Pons (tissue), 1 donor: ENCODE data around the gene MLYCD.

Experiments used
- DNase-seq: peaks from one replicate; pipeline ENCODE4 v3.0.0-alpha.2; 2016; ENCODE audit warnings: low spot score

MLYCD gene

GRCh38 chr16:83898463-83899271 lies at the start of gene MLYCD:
MLYCD (plus strand) TSS chr16:83899115; CDS start chr16:83899145, 30 bp downstream.
- peak; percentile 83 for DNase-seq

DNA sequence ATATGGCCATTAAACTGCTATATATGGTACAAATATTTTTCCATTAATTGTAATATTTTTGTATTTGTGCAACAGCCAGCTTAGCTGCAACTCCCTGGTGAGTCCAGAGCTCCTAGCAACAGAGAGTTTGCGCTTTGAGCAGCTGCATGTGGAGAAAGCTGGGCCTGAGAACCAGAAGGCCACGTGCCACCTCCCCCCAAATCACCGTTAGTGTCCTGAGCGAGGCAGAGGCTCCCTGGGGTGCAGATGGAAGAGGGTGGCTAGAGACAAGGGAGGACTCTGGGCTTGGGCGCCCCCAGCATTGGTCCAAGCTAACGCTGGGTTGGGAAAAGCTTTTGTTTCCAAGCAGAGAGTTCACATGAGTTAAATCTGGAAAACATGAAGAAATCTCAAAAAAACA lies 49.5 kb upstream of the MLYCD start:
- no peak for DNase-seq

GRCh38 chr16:83850947-83851346 lies 48.0 kb upstream of the MLYCD start:
- no peak for DNase-seq

- DNase-seq: no peak
Observed at GRCh38 chr16:83851473-83851872, 47.4 kb upstream of the MLYCD start.

GRCh38 chr16:83852774-83853173 lies 46.1 kb upstream of the MLYCD start:
- no peak for DNase-seq

DNA sequence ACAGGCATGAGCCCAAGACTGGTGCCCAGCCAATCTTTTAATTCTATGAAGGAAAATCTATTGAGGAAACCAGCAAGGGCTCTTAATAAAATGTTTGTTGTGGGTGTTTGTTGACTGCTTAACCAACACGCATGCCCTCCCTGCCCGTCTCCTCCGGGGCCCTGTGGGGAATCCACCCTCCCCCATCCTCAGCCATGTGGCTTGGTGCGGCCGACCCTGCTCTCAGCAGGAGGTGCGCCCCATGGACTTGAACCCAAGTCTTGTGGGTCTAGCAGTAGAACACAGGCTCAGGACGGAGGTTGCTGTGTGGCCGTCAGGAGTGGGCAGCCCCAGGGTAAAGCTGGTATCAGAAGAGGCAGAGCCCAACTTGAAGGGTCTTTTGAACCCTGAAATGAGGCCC lies 45.1 kb upstream of the MLYCD start:
- no peak for DNase-seq

DNA sequence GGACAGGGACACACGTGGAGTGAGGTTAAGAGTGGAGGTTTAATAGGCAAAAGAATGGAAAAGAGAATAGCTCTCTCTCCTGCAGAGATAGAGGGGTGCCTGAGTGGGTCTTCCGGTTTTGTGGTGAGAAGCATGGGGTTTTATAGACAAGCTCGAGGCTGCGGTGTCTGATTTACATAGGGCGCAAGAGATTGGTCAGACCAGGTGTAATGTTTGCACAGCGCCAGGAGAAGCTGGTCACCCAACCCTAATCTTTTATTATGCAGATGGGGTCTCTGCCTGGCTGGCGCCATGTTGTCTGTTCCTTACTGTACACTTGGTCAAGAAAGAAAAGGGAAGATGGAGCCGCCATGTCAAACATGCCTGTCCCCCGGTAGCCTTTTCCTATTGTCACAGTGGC lies 44.5 kb upstream of the MLYCD start:
- no peak for DNase-seq

DNA sequence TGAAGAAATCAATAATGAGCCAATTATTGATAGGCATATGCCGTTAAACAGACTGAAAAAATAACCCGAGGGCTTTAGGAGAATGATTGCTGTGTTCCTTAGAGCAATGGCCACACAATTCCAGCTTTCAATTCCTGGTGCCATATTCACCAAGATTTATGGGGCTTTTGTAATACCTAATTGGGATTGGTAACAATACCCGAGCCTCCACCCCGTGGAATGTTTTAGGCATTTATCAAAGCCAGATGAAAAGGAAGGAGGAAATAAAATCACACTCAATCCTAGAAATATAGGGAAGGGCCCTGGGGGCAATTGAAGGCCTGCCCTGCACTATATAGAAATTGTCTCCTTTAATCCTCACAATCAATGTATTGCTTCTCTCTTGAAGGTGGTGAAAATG lies 42.1 kb upstream of the MLYCD start:
- DNase-seq: no peak

GRCh38 chr16:83859265-83859664 lies 39.6 kb upstream of the MLYCD start:
- DNase-seq: no peak

DNA sequence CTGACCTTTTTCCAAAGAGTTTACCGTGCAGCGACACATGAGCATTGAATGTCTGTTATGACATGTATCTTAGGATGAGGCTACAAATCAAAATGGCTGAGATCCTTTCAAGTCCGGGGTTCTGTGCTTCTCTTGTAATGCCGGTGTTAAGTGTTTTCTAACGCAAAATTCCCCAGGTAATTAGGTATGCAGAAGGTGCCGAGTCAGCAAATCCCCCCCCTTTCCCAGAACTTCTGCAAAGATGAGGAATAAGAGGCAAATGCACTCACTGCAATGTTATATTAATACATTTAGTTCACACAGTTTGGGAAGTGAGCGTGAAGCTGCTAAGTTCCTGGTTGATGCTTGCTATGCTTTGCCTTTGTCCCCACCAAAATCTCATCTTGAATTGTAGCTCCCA lies 36.3 kb upstream of the MLYCD start:
- DNase-seq: no peak

DNA sequence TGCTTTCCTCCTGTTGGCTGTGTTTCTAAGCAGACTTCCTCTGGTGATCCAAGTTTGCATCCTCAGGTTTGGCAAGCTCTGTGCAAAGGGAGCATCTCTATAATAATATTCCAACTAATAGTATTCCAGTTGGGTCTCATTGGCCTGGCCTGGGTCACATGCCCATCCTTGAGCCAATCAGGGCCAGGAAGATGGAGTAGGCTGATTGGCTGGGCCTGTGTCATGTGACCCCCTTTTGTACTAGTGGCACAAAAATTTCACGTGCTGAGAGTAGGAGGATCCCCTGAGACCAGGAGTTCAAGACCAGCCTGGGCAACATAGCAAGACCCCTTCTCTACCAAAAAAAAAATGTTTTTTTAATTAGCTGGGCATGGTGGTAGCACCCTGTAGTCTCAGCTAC lies 35.2 kb upstream of the MLYCD start:
- DNase-seq: no peak

DNA sequence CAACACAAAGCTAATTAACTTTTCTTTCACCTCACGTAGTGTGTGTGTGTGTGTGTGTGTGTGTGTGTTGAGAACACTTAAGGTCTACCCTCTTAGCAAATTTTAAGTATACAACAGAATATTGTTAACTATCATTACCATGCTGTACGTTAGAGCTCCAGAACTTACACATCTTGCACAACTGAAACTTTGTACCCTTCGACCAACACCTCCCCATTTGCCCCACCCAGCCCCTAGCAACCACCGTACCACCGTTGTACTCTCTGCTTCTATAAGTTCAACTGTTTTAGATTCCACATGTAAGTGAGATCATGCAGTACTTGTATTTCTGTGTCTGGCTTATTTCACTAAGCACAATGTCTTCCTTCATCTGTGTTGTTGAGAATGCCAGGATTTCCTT lies 28.1 kb upstream of the MLYCD start:
- no peak for DNase-seq

DNA sequence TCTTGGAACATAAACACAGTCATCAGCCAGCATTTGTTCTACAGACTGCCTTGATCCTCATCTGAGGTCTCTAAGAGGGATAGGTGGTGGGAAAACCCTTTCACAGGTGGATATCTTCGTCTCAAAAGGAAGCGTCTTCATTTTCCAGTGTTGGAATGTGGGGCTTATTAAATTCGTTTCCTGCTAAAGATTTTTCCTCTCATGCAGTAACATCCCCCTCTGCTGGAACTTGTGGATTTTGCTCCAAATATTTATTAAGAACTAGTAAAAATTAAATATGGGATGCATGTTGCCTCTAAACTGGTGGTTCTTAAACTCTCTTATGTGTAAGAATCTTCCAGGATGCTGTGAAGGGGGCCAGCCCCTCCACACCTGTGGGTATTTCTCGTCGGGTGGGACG lies 20.1 kb upstream of the MLYCD start:
- peak; percentile 69 for DNase-seq

- DNase-seq: no peak
Observed at GRCh38 chr16:83882163-83882885, 16.6 kb upstream of the MLYCD start.

DNA sequence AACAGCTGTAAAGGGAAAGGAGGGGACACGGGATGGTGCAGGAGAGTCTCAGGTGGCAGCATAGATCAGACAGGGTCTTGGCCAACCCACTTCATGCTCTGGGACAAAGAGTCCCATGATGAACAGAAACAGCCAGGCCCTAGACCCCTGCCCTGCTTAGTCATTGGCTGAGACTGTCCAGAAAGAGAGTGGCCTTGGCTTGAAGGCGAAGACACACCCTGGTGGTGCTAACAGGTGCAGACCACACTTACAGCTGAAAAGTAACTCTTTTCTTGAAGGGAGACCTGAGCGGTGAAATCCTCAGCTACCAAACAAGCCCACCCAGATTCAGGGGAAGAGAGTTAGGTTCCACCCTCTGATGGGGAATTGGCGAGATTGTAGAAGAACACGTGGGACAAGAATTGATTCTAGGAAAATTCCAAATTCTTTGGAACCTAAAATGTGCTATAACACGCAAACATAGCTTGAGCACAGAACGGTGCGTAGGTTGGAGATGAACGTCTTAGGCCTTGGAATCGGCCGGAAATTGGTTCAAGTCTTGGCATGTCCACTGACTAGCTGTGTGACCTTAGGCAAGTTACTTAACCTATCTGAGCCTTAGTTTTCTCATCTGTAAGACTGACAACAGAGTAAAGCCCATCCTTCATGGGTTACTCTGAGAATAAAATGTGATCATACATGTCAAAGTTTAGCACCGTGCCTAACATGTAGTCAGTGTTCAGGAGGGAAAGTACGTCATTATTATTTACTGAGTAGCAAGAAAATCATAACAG lies 12.5 kb upstream of the MLYCD start:
- DNase-seq: no peak

DNA sequence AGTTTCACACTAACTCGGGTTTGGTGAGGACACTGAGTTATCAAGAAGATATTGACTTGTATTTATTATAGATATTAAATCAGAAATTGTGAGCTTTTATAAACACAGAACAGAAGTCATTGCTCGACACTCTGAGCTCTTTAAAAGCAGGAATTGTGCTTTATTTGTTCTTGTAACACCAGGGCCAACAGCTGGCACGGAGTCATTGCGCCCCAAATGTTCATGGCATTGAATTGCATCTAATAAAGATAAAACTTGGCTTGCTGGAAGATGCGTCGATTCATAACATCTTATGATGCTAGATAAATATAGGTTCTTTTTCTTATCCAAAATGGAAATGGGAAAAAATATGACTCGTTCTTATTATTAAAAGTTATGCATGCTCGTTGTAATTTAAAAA lies 11.8 kb upstream of the MLYCD start:
- DNase-seq: peak; percentile 81

GRCh38 chr16:83887564-83887963 lies 11.4 kb upstream of the MLYCD start:
- DNase-seq: peak; percentile 24

- DNase-seq: no peak
Observed at GRCh38 chr16:83888672-83889044, 10.3 kb upstream of the MLYCD start.

DNA sequence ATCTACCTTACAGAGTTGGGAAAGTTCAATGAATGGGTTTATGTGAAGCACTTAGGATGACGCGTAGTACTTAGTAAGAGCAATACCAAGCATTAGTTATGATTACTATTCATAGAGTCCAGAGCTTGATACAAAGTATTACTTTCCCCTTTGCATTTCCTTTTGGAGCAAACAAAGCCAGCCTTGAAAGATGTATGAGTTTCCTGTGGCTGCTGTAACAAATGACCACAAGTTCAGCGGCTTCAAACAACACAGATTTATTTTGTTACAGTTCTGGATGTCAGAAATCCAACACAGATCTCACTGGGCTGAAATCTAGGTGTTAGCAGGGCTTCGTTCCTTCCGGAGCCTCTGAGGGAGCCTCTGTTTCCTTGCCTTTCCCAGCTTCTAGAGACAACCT lies 8.6 kb upstream of the MLYCD start:
- DNase-seq: no peak

GRCh38 chr16:83891742-83892141 lies 7.2 kb upstream of the MLYCD start:
- no peak for DNase-seq

GRCh38 chr16:83895243-83895642 lies 3.7 kb upstream of the MLYCD start:
- DNase-seq: no peak

- DNase-seq: no peak
Observed at GRCh38 chr16:83895942-83896341, 3.0 kb upstream of the MLYCD start.
